ENCODE results near the gene PPFIA2.

PPFIA2 gene

DNA sequence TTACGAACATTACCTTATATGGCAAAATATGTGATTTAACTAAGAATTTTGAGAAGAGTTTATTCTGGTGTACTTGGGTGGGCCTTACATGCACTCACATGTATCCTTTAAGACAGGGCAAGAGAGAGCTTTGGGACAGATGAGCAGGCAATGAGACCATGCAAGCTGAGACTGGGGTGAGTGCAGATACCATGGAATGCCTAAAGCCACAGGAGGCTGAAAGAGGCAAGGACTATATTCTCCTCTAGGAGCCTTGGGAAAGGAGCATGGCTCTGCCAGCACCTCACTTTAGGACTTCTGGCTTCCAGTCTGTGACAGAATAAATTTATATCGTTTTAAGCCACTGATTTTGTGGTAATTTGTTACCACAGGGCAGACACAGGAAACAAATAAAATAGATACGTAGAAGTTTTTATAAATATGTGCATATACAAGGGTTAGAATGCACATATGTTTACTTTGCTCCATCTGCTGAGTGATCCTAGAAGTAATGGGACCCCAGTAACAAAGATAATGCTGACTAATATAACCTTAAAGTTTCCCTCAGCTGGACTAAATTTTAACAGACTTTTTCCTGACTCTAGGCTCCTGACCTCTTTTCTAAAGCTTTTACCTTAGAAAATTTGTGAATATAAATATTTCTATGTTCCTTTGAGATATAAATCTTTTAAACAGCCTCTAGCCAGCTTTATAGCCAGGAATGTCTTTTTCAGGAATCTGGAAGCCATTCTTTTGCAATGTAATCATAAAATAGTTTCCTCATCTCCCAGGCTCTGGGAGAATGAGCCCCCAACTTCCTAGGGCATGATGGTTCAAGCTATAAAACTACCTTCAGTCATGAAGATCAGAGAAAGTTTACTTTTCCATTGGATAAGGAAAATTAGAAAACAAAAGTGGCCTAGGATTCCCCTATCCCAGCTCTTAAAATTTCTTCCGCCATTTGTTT, 216.8 kb downstream of the PPFIA2 start:
- no peak for DNase-seq

DNA sequence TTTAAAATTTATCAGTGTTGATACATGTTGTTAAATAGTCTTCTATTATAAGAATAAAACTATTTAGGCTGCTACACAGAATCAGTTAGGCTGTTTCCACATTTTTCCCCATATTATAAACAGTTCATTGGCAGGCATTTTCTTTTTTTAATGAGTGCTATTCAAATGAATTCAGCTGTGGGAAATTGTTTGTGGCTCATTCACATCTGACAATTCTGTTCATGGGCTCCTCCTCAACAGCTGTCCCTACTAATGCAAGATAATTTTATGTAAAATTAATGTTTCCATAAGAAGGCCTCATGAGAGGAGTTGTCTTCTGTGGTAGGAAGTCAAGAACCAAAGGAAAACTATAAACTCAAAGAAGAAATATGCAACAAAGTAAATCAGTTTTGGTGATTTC, 218.0 kb downstream of the PPFIA2 start:
- no peak for DNase-seq

- DNase-seq, result no peak
These were observed 219.9 kb downstream of the PPFIA2 start for GRCh38 chr12:81539279-81539678.

DNA sequence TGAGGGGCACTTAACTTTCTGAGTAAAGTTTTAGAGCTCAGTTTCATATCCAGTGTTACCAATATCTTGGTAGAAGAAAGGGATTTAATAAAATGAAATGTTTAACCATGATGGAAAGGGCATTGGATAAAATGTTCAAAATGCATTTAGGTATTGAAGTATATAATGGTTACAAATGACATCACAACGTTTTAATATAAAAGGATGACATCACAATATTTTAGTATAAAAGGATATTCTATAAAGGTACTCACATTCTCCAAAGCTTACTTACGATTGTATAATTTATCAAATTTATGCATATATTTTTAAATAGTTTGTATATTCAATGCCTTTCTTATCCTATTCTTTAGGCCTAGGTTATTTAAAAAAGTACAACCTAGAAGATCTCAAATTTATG, 226.1 kb downstream of the PPFIA2 start:
- no peak for DNase-seq

DNA sequence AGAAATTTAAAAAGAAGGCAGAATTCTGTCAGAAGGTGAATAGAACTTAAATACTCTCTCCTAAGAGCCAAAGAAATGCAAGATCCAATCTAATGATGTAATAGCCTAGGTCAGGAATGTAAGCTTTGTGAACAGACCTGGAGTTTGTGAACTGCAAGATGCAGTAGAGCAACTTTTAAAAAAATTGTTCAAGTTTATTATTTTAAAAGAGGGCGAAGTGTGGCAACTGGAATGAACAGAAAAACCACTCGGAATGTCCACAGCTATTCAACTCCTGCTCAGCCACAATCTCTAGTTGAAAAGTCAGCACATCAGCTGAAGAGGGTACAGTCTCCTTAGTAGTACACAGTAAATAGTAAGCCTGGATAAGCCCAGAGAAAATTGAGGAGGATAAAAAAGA, 228.8 kb downstream of the PPFIA2 start:
- no peak for DNase-seq

GRCh38 chr12:81520064-81520945, 238.8 kb downstream of the PPFIA2 start:
- DNase-seq, result no peak

DNA sequence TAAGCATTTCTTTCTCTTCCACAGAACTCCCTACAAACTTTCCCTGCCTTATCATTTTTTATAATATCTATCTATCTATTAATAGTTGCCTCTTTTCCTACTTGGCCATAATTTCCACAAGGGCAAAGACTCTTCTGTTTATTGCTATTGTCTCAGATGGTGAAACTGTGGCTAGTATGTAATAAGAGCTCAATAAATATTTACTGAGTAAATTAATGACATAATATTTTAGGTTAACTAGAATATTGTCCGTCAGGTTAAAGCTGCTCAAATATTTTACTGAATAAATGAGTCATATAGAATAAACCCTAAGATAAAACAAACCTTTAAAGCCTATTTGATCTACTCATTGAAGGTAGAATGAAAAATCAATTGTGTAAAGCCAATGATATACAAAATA, 240.5 kb downstream of the PPFIA2 start:
- DNase-seq, result no peak

GRCh38 chr12:81517296-81517695, 241.9 kb downstream of the PPFIA2 start:
- DNase-seq, result no peak

- no peak for DNase-seq
These were observed 256.0 kb downstream of the PPFIA2 start for GRCh38 chr12:81502912-81503695.

DNA sequence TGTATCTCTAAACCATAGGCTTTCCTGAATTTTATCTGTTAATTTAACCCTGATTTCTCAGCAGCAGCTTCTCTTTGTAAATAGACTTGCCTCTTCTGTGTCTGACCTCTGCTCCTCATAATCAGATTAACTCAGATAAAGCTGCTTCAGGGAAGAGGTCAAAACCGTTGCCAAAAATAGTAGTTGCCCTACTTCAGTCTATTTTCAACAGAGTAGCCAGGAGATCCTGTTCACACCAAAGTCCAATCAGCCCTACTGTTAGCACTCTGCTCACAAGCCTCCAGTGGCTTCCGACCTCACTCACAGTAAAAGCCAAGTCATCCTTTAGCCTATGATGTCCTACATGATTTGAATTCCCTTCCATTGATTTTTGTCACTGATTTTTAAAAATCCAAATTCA, 258.4 kb downstream of the PPFIA2 start:
- DNase-seq, result no peak

- no peak for DNase-seq
These were observed 259.3 kb downstream of the PPFIA2 start for GRCh38 chr12:81499809-81500208.

DNA sequence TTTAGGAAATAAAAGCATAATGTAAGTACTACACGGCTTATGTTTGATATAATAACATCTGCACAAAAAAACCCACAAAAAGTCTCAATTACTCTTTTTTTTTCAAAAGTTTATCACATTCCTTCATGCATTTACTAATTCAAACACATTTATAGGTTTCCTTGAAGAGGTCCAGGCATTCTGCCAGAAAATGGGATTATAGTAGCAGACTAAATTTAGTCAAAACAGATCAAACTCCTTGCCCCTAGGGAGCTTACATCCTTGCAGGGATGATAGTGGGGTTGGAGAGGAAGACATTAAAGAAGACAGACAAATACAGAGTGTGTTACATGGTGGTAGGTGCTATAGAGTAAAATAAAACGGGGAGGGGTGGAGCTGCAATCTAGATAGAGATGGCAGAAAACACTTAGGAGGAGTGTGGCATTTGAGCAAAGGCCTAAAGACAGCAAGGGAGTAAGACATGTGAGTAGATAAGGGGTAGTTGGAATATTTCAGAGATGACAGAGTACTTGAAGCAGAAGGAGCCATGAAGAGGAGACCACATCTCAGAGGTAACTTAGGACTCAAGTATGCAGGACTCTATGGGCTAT, 266.9 kb downstream of the PPFIA2 start:
- DNase-seq, result no peak

DNA sequence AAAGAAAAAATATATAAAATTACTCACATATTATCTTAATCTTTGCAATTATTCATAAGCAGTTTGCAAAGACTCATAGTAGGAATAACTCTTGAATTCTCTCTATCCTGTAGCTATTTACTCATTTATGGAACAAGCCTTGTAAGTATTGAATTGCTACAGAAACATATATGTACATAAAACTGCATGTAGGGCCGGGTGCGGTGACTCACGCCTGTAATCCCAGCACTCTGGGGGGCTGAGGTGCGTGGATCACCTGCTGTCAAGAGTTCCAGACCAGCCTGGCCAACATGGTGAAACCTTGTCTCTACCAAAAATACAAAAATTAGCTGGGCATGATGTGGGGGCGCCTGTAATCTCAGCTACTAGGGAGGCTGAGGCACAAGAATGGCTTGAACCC, 286.2 kb downstream of the PPFIA2 start:
- DNase-seq, result no peak

- no peak for DNase-seq
These were observed 288.2 kb downstream of the PPFIA2 start for GRCh38 chr12:81470923-81471322.

- no peak for DNase-seq
These were observed 290.9 kb downstream of the PPFIA2 start for GRCh38 chr12:81468206-81468605.

DNA sequence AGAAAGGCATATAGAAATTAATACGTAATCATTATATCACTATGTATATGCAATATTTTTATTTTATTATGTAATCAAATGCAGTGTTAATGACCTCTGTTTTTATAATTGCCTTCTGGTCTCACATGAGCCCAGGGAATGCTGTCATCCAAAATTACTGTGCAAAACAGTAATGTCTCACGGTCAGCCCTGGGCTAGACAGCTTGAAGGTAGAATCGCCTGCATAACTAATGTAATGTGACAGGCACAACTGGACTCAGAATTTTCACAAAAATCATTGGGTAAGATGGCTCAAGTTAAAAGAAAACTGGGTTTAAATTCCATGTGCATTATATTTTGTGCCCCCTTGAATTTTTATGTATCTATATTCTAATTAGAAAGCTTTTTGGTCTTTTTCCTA, 293.3 kb downstream of the PPFIA2 start:
- DNase-seq, result no peak

- no peak for DNase-seq
These were observed 294.0 kb downstream of the PPFIA2 start for GRCh38 chr12:81465191-81465590.

- no peak for DNase-seq
These were observed 298.0 kb downstream of the PPFIA2 start for GRCh38 chr12:81461163-81461562.

GRCh38 chr12:81450920-81451739, 308.0 kb downstream of the PPFIA2 start:
- DNase-seq, result peak; percentile 43

GRCh38 chr12:81441629-81442028, 317.5 kb downstream of the PPFIA2 start:
- DNase-seq, result no peak

DNA sequence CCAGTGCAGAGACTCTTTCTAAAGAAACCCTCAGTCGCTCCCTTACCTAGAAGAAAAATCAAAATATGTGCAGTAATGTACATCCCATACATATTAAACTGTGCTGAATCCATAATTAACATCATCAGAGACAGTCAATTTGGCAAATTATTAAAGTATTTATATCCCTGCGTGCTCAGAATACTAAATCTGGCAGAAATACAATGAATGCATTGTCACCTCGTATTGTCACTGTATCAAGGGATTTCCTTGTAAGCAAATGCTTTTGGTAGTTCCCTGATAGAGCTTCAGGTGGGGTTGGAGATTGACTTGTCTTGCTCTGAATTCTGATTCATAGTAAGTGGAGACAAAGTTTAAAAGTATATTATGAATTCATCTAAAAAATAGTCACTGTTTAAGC, 319.1 kb downstream of the PPFIA2 start:
- DNase-seq, result no peak

GRCh38 chr12:81439344-81439743, 319.8 kb downstream of the PPFIA2 start:
- DNase-seq, result no peak
